ENCODE results near the gene ABHD17B. TPM values are rescaled to one million over a fixed set of nuclear protein-coding genes. Genes with fewer than 3 reads are reported as not detected.

ABHD17B gene
- total RNA-seq, 1 donor from 2014 or later: 29.0 TPM

DNA sequence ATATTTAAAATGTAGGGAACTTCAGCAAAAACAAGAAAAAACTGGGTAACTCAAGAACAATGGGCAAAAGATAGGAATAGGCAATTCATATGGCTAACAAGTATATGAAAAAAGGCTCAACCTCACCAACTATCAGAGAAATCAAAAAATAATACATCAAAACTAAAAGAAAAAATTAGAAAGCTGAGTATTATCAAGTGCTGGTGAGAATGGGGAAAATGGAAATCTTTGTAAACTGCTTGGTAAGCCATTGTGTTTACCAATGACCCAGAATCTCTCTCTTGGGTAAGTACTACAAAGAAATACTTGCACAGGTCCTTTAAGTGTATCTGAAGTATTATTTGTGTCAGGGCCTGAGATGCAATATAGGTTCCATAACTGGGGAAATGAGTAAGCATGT lies 27.0 kb downstream of the ABHD17B start:
- intact Hi-C loops (cut with micrococcal nuclease): no loop called here

DNA sequence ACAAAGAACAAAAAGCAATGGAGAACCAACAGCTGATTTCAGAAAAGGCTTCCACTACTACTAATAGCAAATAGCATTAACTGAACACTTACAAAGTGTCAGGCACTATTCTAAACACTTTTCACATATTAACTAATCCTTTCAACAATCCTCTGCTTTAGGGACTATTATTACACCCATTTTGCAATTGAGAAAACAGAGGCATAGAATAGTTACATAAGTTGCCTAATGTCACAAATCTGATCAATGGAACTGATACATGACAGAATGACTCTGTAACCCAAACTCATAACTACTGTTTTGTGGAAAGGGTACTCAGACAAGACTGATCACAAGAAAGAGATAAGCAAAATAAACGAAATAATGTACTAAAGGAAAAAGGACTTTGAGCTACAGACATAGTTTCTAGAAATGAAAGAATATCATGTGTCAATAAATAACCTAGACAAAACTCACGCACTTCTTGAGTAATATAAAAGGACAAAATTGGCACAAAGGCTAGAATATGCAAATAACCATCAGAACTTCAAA lies 31.3 kb downstream of the ABHD17B start:
- intact Hi-C loops (cut with micrococcal nuclease): loop anchor here (2.0 kb wide), 1 partner anchor 21 kb away; no protein-coding TSS in a partner anchor

DNA sequence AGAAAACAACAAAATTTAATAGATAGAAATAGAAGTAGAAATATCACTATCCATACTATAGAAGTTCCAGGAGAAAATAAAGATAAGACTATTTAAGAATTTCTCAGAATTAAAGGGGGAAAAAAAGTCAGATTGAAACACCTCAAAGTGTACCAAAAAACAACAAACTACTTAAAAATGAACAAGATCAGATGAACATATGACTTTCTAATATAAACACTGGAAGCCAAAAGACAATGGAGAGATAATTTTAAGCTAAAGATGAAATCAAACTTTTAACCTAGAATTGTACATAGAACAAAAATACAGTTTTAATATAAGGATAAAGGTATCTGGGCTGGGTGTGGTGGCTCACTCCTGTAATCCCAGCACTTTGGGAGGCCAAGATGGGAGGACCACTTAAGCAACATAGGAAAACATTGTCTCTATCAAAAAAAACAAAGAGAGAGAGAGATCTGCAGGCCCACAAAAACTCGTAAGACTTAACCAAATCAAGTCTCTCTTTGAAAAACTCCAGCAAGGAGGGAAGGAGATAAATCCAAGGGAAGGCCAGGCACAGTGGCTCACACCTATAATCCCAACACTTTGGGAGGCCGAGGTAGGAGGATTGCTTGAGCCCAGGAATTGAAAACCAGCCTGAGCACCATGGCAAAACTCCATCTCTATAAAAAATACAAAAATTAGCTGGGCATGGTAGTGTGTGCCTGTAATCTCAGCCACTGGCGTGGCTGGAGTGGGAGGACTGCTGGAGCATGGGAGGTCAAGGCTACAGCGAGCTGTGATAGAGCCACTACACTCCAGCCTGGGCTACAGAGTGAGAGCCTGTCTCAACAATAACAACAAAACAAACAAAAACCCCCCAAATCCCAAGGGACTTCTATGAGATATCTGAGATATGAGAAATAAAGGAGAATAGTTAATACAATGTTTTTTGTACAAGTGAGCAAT lies 32.4 kb downstream of the ABHD17B start:
- intact Hi-C loops (cut with micrococcal nuclease): loop anchor here (1.0 to 2.0 kb wide), 2 partner anchors 9 to 20 kb away; no protein-coding TSS in a partner anchor

GRCh38 chr9:71876829-71877228 lies 34.2 kb downstream of the ABHD17B start:
- intact Hi-C loops (cut with micrococcal nuclease): loop anchor here (2.0 kb wide), 1 partner anchor 34 kb away; the partner anchor contains the start of genes ABHD17B and C9orf85

GRCh38 chr9:71876106-71876505 lies 34.9 kb downstream of the ABHD17B start:
- intact Hi-C loops (cut with micrococcal nuclease): loop anchor here (2.0 kb wide), 1 partner anchor 35 kb away; the partner anchor contains the start of genes ABHD17B and C9orf85

- intact Hi-C loops (cut with micrococcal nuclease): no loop called here
These were observed 35.6 kb downstream of the ABHD17B start for GRCh38 chr9:71875345-71875744.

GRCh38 chr9:71863631-71864030 lies 47.4 kb downstream of the ABHD17B start:
- intact Hi-C loops (cut with micrococcal nuclease): loop anchor here (1.0 kb wide), 1 partner anchor 8 kb away; no protein-coding TSS in a partner anchor

GRCh38 chr9:71861618-71862017 lies 49.4 kb downstream of the ABHD17B start:
- intact Hi-C loops (cut with micrococcal nuclease): no loop called here

DNA sequence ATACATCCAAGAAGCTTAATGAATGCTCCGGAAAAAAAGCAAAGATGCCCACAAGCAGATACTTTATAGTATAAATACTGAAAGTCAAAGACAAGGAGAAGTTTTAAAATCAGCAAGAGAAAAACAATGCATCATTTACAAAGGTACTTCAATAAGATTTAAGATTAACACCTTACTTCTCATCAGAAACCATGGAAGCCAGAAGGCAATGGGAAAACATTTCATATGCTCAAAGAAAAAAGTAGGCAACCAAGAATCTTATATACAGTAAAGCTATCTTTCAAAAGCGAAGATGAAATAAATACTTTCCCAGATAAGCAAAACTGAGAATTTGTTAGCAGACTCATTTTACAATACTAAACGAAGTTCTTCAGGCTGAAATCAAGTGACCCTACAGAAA lies 51.1 kb downstream of the ABHD17B start:
- intact Hi-C loops (cut with micrococcal nuclease): loop anchor here (1.0 to 5.0 kb wide), 5 partner anchors 19 to 93 kb away; partner anchors contain the start of genes ABHD17B, C9orf85 and CEMIP2

DNA sequence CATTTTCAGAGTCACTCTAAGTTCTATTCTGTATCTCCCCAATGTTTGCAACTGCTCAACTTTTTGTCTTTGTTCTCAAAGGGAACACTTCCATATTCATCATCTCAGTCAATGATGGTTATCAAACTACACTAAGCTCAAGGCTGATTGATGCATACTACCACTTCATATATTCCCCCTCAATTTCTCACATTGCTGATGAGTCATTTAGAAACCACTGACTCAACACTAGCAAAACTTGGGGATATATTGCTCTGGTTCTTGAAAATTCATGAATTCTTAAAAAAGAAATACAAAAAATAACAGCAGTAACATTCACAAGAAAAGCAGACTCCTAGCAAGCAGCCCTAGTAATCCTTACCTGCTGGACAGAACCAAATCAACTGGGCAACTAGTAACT lies 52.2 kb downstream of the ABHD17B start:
- intact Hi-C loops (cut with micrococcal nuclease): loop anchor here (1.0 to 5.0 kb wide), 6 partner anchors 20 to 166 kb away; partner anchors contain the start of genes ABHD17B, C9orf85 and CEMIP2

GRCh38 chr9:71858102-71858798 lies 52.7 kb downstream of the ABHD17B start:
- intact Hi-C loops (cut with micrococcal nuclease): loop anchor here (1.0 to 5.0 kb wide), 4 partner anchors 21 to 167 kb away; partner anchors contain the start of gene CEMIP2

GRCh38 chr9:71857159-71857558 lies 53.8 kb downstream of the ABHD17B start:
- intact Hi-C loops (cut with micrococcal nuclease): loop anchor here (5.0 kb wide), 1 partner anchor 90 kb away; the partner anchor contains the start of gene CEMIP2

- intact Hi-C loops (cut with micrococcal nuclease): loop anchor here (5.0 kb wide), 1 partner anchor 88 kb away; the partner anchor contains the start of gene CEMIP2
These were observed 56.2 kb downstream of the ABHD17B start for GRCh38 chr9:71854811-71855210.

- intact Hi-C loops (cut with micrococcal nuclease): no loop called here
These were observed 57.9 kb downstream of the ABHD17B start for GRCh38 chr9:71853084-71853483.

GRCh38 chr9:71850996-71851395 lies 60.0 kb downstream of the ABHD17B start:
- intact Hi-C loops (cut with micrococcal nuclease): no loop called here

- intact Hi-C loops (cut with micrococcal nuclease): no loop called here
These were observed 63.1 kb downstream of the ABHD17B start for GRCh38 chr9:71847892-71848291.

DNA sequence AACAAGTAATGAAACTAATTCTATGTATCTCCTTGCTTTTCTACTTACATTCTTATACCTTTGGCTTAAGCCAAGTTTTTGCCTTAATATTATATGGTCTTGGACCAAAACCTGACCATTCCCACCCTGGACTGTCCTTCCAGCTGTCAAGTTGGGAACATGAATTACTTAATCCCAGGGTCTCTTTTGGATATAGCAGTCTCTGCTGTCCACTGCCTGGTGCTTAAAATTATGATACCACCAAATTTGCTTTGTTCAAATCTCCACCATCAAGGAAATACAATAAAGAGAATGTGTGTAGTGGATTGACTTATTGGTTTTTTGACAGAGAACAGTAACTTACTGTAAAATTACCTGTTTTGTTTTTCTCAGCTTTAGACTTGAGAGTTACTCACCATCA lies 66.2 kb downstream of the ABHD17B start:
- intact Hi-C loops (cut with micrococcal nuclease): no loop called here

GRCh38 chr9:71839668-71840067 lies 71.3 kb downstream of the ABHD17B start:
- intact Hi-C loops (cut with micrococcal nuclease): no loop called here

DNA sequence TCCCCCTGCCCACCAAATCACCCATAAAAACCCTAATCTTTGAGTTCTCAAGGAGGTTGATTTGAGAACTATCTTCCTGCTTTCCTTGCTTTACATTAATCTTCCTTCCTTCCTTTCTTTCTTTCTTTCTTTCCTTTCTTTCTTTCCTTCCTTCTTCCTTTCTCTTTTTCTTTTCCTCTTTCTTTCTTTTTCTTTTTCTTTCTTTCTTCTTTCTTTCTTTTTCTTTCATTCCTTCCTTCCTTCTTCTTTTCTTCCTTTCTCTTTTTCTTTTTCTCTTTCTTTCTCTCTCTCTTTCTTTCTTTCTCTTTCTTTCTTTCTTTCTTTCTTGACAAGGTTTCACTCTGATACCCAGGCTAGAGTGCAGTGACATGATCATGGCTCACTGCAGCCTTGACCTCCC lies 75.4 kb downstream of the ABHD17B start:
- intact Hi-C loops (cut with micrococcal nuclease): no loop called here

GRCh38 chr9:71830929-71831328 lies 80.1 kb downstream of the ABHD17B start:
- intact Hi-C loops (cut with micrococcal nuclease): no loop called here

- intact Hi-C loops (cut with micrococcal nuclease): no loop called here
These were observed 80.8 kb downstream of the ABHD17B start for GRCh38 chr9:71830153-71830552.
